Stimulated activated CD4-positive, alpha-beta T cell treated with anti-CD3 and anti-CD28 coated beads, TNF-alpha, amount 100 ng/mL, for 4 hours (primary cell): ENCODE results near the gene CIBAR2.

Source experiments
- DNase-seq, 3 experiments: peaks; one replicate each; pipeline ENCODE4 v3.0.0-alpha.2; 2020; ENCODE audit warnings: low read depth in 3 of 3

CIBAR2 gene

GRCh38 chr16:85083051-85083639 lies 29.1 kb downstream of the CIBAR2 start:
- DNase-seq: no peak

DNA sequence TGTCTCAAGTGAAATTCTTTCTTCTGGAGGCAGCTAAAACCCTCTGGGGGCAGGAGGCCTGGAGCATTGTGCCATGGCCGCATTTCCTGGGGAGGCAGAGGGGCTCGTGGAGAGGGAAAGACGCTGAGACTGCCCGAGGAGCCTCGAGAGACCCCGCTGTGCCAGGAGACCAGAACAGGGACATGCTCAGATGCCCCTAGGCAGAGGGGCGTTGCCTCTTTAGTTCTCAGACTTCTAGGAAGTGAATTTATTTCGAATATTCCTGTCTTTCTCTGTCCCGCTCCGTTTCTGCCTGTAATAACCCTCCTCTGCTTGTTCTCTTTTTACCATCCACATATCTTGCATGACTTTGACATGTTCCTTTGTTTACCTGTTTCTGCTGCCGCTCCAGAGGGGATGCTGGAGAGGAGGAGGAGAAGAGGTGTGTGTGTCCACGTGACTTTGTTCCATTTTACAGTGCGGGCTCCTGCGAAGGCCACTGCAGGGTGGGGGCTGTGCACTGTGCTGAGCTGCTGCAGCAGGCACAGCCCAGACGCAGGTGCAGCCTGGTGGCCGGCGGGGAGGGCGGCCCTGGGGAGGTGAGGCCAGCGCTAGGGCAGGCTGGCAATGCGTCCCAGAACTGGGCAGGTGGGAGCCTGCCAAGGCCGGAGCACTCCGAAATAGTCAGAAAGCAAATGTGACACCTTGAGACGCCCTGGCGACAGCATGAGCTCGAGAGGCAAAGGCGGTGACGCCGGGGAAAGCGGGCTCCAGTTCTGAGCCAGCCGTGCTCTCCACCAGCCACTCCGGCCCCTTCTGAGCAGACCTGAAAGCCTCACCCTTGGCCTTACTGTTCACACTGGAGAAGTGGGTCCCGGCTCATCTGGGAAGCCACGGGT lies 29.9 kb downstream of the CIBAR2 start:
- DNase-seq: no peak

GRCh38 chr16:85081765-85082164 lies 30.5 kb downstream of the CIBAR2 start:
- DNase-seq: no peak

DNA sequence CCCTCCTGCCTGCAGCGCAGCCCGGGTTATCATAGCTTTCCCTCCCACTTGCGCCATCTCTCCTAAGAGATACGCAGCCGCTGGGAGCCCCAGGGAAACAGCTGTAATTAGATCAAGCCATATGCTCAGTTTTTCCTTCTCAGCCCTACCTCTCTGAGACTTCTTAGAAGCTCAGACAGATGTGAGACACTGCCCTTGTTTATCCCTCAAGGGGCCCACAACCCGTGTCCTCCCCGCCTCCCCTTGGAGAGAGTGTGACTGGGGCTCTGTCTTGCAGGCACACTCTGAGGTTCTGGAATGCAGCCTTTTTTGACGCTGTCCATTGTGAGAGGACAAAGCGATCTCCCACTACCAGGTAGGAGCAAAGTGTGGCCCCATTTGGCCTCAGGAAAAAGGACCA lies 31.2 kb downstream of the CIBAR2 start:
- DNase-seq: no peak

DNA sequence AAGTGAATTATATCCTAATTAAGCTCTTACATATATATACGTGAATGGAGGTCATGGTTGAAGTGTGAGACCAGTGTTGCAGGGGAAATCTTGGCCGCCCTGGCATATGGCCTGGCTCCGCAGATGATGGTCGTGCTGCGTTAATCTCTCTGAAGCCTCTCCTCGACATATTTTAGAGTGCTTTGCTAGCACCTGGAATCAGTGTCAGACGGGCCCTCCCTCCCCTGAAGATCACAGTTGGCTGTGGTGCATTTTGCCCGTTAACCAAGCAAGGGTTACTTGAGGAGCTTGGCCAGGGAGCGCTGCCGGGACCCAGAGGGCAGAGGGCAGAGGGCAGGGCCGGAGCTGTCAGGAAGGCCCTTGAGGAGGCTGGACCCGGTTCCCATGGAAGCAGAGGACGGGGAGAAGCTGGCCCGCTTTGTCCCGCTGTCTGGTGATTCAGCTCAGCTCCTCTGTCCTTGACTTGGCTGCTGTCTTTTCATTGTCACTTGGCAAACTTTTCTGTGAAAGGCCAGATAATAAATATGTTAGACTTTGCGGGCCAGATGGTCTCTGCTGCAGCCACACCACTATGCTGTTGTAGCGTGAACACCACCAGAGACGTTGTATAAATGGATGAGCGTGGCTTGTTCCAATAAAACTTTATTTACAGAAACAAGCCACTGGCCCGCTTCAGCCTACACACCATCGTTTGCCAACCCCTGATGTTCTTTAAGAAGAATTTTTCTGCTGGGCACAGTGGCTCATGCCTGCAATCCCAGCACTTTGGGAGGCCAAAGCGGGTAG lies 32.3 kb downstream of the CIBAR2 start:
- DNase-seq: no peak

GRCh38 chr16:85078952-85079351 lies 33.3 kb downstream of the CIBAR2 start:
- DNase-seq: no peak

DNA sequence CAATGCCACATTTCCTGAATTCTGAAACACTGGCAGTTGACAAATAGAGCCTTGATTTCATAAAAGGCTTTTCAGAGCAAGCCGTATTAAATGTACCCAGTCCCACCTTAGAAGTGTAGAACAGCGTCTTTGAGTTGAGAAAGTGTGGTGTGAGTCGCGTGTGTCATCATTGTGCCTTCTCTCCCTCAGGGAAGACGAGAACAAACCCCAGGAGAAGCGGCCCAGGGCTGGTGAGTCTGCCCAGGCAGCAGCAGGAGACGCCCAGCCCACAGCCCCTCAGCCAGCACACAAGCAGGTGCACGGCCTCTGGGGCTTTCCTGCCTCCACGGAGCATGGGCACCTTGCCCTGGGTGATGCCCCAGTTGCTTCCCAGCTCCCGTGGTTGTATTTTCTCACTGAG lies 34.0 kb downstream of the CIBAR2 start:
- no peak for DNase-seq

- DNase-seq: no peak
Measured at GRCh38 chr16:85077576-85078125, 34.6 kb downstream of the CIBAR2 start.

DNA sequence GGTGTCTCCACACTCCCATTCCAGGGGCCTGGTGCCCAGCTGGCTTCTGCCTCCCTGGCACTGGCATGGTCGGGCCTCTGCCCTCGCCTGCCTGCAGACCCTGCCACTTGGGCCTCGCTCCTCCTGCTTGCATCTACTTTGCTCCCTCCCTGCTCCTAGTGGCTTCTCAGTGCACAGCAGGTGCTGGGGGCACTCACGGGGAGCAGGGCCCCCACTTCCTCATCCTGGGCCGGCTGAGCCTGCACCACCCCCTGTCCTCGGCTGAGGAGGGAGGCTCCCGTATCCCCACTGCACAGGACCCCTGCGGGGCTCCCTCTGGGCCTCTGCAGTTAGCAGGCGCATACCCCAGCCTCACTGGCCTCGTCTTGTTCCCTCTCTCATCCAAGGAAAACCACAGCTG lies 35.2 kb downstream of the CIBAR2 start:
- no peak for DNase-seq

DNA sequence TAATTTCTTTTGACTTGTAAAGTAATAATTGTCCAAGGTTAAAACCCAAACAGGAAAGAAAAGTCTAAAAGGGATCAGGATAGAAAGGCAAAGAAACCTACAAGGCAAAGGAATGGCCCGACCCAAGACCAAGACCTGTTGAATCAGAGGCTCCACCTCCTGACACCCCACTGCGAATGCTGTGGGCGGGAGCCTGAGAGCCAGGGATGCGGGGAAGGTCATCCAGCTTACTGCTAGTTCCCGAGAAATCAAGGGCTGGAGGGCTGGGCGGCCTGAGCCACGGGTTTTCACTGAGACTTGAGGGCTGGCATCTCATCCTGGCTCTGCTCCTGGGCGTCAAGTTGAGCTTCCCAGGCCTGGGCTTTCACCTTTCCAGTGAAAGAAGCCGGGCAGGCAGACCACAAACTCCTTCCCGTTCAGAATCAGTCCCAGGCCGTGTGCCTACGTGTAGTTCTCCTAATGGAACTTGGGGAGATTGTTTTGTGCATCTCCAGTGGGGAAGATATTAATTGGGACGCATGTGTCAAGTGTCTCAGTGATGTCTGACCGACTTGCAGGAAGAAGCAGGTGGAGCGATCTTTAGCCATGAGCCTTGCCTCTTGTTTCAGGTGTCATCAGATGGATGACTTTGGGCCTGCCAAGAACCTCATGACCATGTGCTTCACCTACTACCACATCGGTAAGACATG lies 36.9 kb downstream of the CIBAR2 start:
- DNase-seq: no peak

DNA sequence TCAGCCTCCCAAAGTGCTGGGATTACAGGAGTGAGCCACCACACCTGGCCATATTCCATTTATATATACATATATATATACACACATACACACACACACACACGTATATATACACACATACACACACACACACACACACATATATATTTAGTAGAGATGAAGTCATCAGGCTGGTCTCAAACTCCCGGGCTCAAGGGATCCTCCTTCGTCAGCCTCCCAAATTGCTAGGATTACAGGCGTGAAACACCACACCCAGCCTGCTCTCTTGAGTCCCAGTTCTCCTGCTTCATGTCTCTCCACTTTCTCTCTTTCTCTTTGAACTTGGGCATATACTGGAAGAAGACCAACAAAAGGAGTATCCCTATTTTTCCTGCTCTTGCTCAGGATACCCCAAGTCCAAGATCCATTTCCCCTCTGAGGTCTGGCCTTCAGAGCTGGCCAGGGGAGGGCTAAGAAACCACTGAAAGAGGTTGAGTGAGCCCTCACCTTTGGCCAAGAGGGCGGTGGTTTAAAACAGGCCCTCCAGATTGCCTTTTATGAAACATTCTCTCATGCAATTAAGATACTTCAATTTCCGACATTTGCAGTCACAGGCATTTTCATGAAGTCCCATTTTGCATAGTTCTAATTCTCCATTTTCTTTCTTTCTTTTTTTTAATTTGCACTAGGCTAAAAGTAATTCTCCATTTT lies 37.9 kb downstream of the CIBAR2 start:
- no peak for DNase-seq

- no peak for DNase-seq
Measured at GRCh38 chr16:85072947-85073346, 39.3 kb downstream of the CIBAR2 start.

DNA sequence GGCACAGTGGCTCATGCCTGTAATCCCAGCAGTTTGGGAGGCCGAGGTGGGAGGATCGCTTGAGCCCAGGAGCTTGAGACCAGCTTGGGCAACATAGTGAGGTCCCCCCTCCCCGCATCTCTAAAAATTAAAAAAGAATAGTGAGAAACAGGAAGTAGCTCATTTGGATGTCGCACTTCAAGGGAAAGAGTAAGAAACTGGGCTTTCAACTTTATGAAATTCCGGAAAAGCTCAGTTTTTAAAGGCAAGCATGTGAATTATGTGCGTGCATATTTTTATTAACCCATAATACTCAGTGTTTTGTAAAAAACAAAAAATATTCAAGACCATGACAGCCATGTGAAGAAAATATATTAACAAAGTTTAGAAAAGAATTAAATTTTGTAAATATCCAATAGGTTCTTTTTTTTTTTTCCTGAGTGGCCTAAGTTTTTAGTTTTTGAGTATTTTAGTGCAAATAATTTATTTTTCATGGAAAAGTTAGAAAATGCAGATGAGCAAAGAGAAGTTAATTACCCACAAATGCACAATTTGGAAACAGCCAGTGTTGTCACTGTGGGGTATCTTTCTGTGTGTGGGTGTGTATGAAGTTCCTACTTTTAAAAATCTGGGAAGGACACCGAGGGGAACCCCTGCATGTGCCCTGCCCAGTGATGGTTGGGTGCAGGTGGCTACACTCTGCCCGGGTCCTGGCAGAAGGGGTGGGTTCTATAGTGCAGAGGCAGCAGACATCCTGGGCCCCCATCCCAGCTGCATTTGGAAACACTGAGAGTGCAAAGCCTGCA lies 40.0 kb downstream of the CIBAR2 start:
- DNase-seq: no peak

GRCh38 chr16:85069171-85069570 lies 43.1 kb downstream of the CIBAR2 start:
- DNase-seq: no peak

DNA sequence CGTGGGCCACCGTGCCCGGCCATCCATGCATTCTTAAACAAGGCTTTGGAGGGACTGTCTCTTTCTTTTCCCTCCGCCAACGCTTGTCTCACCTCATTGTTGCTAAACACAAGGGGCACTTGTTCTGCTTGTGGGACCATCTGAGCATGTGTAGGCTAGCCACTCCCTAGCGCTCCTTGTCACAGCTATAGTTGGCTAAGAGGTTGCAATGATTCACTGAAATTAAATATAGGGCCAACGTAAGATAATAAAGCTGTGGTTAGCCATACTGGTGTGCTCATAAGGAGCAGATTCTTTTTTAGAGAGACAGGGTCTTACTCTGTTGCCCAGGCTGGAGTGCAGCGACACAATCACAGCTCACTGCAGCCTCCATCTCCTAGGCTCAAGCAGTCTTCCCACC lies 43.5 kb downstream of the CIBAR2 start:
- no peak for DNase-seq

GRCh38 chr16:85067426-85067825 lies 44.8 kb downstream of the CIBAR2 start:
- no peak for DNase-seq

DNA sequence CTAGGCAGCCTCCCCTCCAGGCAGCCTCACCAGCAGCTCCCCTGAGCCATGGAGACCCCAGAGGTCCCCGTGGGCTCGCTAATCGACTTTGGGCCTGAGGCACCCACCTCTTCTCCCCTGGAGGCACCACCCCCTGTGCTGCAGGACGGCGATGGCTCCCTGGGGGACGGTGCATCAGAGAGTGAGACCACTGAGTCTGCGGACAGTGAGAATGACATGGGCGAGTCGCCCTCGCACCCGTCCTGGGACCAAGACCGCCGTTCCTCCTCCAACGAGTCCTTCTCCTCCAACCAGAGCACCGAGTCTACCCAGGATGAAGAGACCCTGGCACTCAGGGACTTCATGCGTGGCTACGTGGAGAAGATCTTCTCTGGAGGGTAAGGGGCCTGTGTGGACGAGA lies 45.2 kb downstream of the CIBAR2 start:
- DNase-seq: no peak

GRCh38 chr16:85066346-85066885 lies 45.9 kb downstream of the CIBAR2 start:
- DNase-seq: no peak

DNA sequence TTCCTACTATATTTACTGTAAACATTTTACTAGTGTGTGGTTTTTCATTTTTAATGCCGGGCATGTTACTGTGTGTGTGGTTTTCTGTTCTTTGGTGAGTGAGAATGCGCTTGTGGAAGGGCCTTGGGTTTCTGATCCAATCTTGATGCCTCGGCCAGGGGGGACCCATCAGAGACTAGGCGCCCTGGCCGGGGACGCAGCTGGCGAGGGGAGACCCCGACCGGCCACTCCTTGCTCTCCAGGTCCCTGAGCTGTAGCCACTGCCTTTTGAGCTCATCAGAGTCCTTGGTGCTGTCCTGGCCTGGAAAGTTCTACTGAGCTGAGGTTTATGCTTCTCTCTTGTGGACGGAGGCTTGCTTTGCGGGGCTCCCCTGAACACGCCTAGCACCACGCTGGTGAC lies 47.2 kb downstream of the CIBAR2 start:
- no peak for DNase-seq

- DNase-seq: no peak
Measured at GRCh38 chr16:85064186-85064585, 48.1 kb downstream of the CIBAR2 start.
